HepG2 (cell line): ENCODE measurements around the gene B3GAT3. TPM values are rescaled to one million over a fixed set of nuclear protein-coding genes. Genes with fewer than 3 reads are reported as not detected.

Experiments used
- CC2D1A ChIP-seq: sonication (generic); formaldehyde crosslinking; IDR thresholded peaks from 2 replicates; pipeline ENCODE4 v1.8.1; 2023; ENCODE audit warnings: mild to moderate bottlenecking, missing genetic modification reagents
- EED ChIP-seq: sonication (generic); formaldehyde crosslinking; IDR thresholded peaks from 2 replicates; pipeline ENCODE4 v1.5.0; 2020; ENCODE audit warnings: mild to moderate bottlenecking, missing genetic modification reagents
- FIP1L1 ChIP-seq: fragments of 200-400 bp; formaldehyde crosslinking; IDR thresholded peaks from 2 replicates; pipeline ENCODE4 v1.6.1; 2018; ENCODE audit warnings: low read depth, mild to moderate bottlenecking, low read length, moderate library complexity, borderline replicate concordance; ENCODE audit not compliant: insufficient read depth
- FOXM1 ChIP-seq: sonication (generic); formaldehyde crosslinking; IDR thresholded peaks from 2 replicates; pipeline ENCODE4 v1.5.0; 2020; ENCODE audit warnings: missing genetic modification reagents
- GPN1 ChIP-seq: sonication (generic); formaldehyde crosslinking; IDR thresholded peaks from 2 replicates; pipeline ENCODE4 v1.5.1; 2020; ENCODE audit warnings: missing genetic modification reagents, borderline replicate concordance
- HMG20A ChIP-seq: IDR thresholded peaks from 2 replicates; pipeline ENCODE4 v1.6.1; 2016; ENCODE audit warnings: borderline replicate concordance
- JUNB ChIP-seq: sonication (generic); formaldehyde crosslinking; IDR thresholded peaks from 2 replicates; pipeline ENCODE4 v1.8.0; 2022; ENCODE audit warnings: missing genetic modification reagents, mild to moderate bottlenecking, borderline replicate concordance
- KDM2A ChIP-seq: sonication (generic); formaldehyde crosslinking; IDR thresholded peaks from 2 replicates; pipeline ENCODE4 v1.4.0; 2020; ENCODE audit warnings: low read depth, missing genetic modification reagents, borderline replicate concordance
- KLF6 ChIP-seq: IDR thresholded peaks from 2 replicates; pipeline ENCODE4 v1.8.0; 2016; ENCODE audit warnings: missing biosample characterization, missing genetic modification reagents
- MAZ ChIP-seq, 2 experiments: sonication (generic) in 1 of 2; formaldehyde crosslinking in 1 of 2; IDR thresholded peaks; 2 replicates each; pipeline versions ENCODE4 v1.5.0 to v1.6.1; 2012 to 2020; ENCODE audit warnings: low read depth in 2 of 2, mild to moderate bottlenecking in 2 of 2, borderline replicate concordance in 1 of 2, improper control_type of control experiment in 1 of 2, low read length in 1 of 2, missing genetic modification reagents in 1 of 2, moderate library complexity in 1 of 2
- MIER2 ChIP-seq: IDR thresholded peaks from 2 replicates; pipeline ENCODE4 v1.6.1; 2016; ENCODE audit warnings: missing biosample characterization, missing genetic modification reagents
- NFATC3 ChIP-seq: sonication (generic); formaldehyde crosslinking; IDR thresholded peaks from 2 replicates; pipeline ENCODE4 v1.5.1; 2020; ENCODE audit warnings: mild to moderate bottlenecking, missing genetic modification reagents
- PHF8 ChIP-seq: sonication (generic); formaldehyde crosslinking; IDR thresholded peaks from 2 replicates; pipeline ENCODE4 v1.5.0; 2020; ENCODE audit warnings: missing genetic modification reagents
- PLRG1 ChIP-seq: fragments of 450-650 bp; conservative IDR thresholded peaks from 2 replicates; pipeline ENCODE4 v1.6.1; 2016
- RARA ChIP-seq: IDR thresholded peaks from 2 replicates; pipeline ENCODE4 v1.6.1; 2016; ENCODE audit warnings: missing genetic modification reagents, missing compliant biosample characterization
- SP5 ChIP-seq: IDR thresholded peaks from 2 replicates; pipeline ENCODE4 v1.6.1; 2016; ENCODE audit warnings: low read depth, borderline replicate concordance
- SUZ12 ChIP-seq: fragments of 150-350 bp; IDR thresholded peaks from 2 replicates; pipeline ENCODE4 v1.6.1; 2014; ENCODE audit warnings: low read depth, low read length
- TMF1 ChIP-seq: sonication (generic); formaldehyde crosslinking; IDR thresholded peaks from 2 replicates; pipeline ENCODE4 v1.8.1; 2022; ENCODE audit warnings: low read depth, missing genetic modification reagents
- ZFP37 ChIP-seq: sonication (generic); formaldehyde crosslinking; IDR thresholded peaks from 2 replicates; pipeline ENCODE4 v1.4.0; 2020; ENCODE audit warnings: missing genetic modification reagents, borderline replicate concordance
- ZKSCAN1 ChIP-seq: fragments of 150-350 bp; IDR thresholded peaks from 2 replicates; pipeline ENCODE4 v1.6.1; 2014; ENCODE audit warnings: low read length
- ZNF205 ChIP-seq: IDR thresholded peaks from 2 replicates; pipeline ENCODE4 v1.6.1; 2018; ENCODE audit warnings: missing biosample characterization, missing genetic modification reagents
- ZNF354B ChIP-seq: sonication (generic); formaldehyde crosslinking; IDR thresholded peaks from 2 replicates; pipeline ENCODE4 v1.8.0; 2022; ENCODE audit warnings: mild to moderate bottlenecking, missing genetic modification reagents
- ZNF367 ChIP-seq: sonication (generic); formaldehyde crosslinking; IDR thresholded peaks from 2 replicates; pipeline ENCODE4 v1.4.0; 2020; ENCODE audit warnings: missing genetic modification reagents, borderline replicate concordance
- ZNF547 ChIP-seq: sonication (generic); formaldehyde crosslinking; IDR thresholded peaks from 2 replicates; pipeline ENCODE4 v1.5.1; 2020; ENCODE audit warnings: mild to moderate bottlenecking, missing genetic modification reagents
- ZNF772 ChIP-seq: sonication (generic); formaldehyde crosslinking; IDR thresholded peaks from 2 replicates; pipeline ENCODE4 v1.5.0; 2020; ENCODE audit warnings: mild to moderate bottlenecking, missing genetic modification reagents
- ZNF780A ChIP-seq: sonication (generic); formaldehyde crosslinking; IDR thresholded peaks from 2 replicates; pipeline ENCODE4 v1.8.0; 2022; ENCODE audit warnings: mild to moderate bottlenecking, missing genetic modification reagents, moderate library complexity
- ZNF792 ChIP-seq: IDR thresholded peaks from 2 replicates; pipeline ENCODE4 v1.6.1; 2016
- ZSCAN20 ChIP-seq: sonication (generic); formaldehyde crosslinking; IDR thresholded peaks from 2 replicates; pipeline ENCODE4 v1.4.0; 2020; ENCODE audit warnings: missing genetic modification reagents, mild to moderate bottlenecking, borderline replicate concordance
- polyA plus RNA-seq, 8 experiments: library from polyadenylated mRNA; depleted of rRNA in 3 of 8; stranded (reverse) in 7 of 8; unstranded in 1 of 8; fragments of >200 nt; fragmentation: Illumina TruSeq in 4 of 8; extraction: Trizol in 4 of 8; gene quantifications; 2 replicates each; pipeline versions ENCODE4 v1.2.1 to v1.2.3, GENCODE V29; 2011 to 2016; ENCODE audit warnings: low read depth in 4 of 8, missing spikeins in 1 of 8, mixed read lengths in 1 of 8; ENCODE audit not compliant: insufficient read depth in 1 of 8
- total RNA-seq, 5 experiments: library from RNA; depleted of rRNA; stranded (reverse); fragments of >200 nt; fragmentation: Illumina TruSeq; extraction: Trizol; gene quantifications; 2 replicates each; pipeline ENCODE4 v1.2.3, GENCODE V29; 2016; ENCODE audit warnings: low read depth in 1 of 5
- TF ChIP-seq, protein P1 (sequence below): sonication (generic); formaldehyde crosslinking; conservative IDR thresholded peaks from 2 replicates; pipeline ENCODE4 v1.4.0; 2020; ENCODE audit warnings: missing genetic modification reagents
- TF ChIP-seq, protein P2 (sequence below): sonication (generic); formaldehyde crosslinking; IDR thresholded peaks from 2 replicates; pipeline ENCODE4 v1.5.0; 2020; ENCODE audit warnings: missing genetic modification reagents, mild to moderate bottlenecking, borderline replicate concordance

B3GAT3 gene
- total and polyA plus RNA-seq, 2 of the 13 experiments (the other 11 are each of a cell fraction or from before 2014, with no cell fraction given), result 21.3 to 26.1 TPM

DNA sequence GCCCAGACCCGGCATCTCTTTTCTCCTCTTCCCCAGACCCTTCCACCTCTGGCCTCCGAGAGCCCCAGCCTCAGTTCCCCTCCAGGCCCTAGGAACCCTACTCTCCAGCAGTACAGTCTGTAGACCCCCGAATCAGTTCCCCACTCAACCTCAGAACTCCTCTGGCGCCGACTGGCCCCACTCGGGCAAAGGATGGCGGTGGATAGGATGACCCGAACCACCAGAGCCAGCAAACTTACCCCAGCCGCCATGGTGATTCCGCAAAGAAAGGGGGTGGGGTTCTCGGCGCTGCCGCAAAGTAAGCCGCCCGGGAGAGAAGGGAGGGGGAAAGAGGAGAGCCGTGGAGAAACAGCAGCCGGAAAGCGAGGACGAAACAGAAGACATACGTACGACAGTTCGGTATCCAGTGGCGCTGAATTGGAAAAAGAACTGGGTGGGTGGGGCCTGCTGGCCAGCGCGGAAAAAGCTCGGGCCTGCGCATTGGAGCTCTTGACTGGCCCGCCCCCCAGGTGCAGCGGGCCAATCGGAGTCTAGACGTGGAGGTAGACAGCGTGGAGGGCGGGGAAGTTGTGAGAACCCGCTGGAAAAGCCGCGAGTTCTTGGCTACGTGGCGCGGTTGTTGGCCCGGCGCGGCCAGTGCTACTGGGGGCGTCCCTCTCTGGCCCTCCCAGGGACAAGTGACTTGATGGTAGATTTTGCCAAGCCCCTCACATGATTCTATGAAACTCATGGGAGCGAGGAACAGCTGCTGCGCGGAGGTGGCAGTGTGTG lies 48.0 kb downstream of the B3GAT3 start, which contains the start of gene EEF1G (continued):
- peak; percentile 87; the same call in 1 of the 2 replicates for TF ChIP-seq FIP1L1
- TF ChIP-seq ZNF354B (CRISPR knock-in tag), result no peak
- TF ChIP-seq GPN1 (CRISPR knock-in tag), result no peak
- TF ChIP-seq RARA (CRISPR knock-in tag), result no peak
- peak; percentile 94 for TF ChIP-seq MAZ (IDR thresholded peaks at IDR 0.05; ENCODE audit: borderline replicate concordance, low read depth, low read length)
- peak; percentile 72; the same call in 1 of the 2 replicates for TF ChIP-seq MAZ (CRISPR knock-in tag; IDR thresholded peaks at IDR 0.05; ENCODE audit: low read depth)
- no peak for TF ChIP-seq JUNB
- TF ChIP-seq SUZ12, result no peak
- no peak for TF ChIP-seq ZNF780A (CRISPR knock-in tag)
- TF ChIP-seq FOXM1 (CRISPR knock-in tag), result no peak
- TF ChIP-seq PHF8 (CRISPR knock-in tag), result peak; percentile 86
- TF ChIP-seq TMF1 (CRISPR knock-in tag), result peak; percentile 33; the same call in 1 of the 2 replicates
- TF ChIP-seq ZNF367 (CRISPR knock-in tag), result no peak
- TF ChIP-seq ZSCAN20 (CRISPR knock-in tag), result no peak
- no peak for TF ChIP-seq ZFP37 (CRISPR knock-in tag)
- TF ChIP-seq ZKSCAN1, result no peak
- TF ChIP-seq ZNF205 (CRISPR knock-in tag), result no peak; the same call in 1 of the 2 replicates
- TF ChIP-seq KDM2A, result peak; percentile 87
- 0 out of 2 replicates have a peak, but pooled peaks have one; percentile 14 for TF ChIP-seq HMG20A (CRISPR knock-in tag)
- peak; percentile 84; the same call in 1 of the 2 replicates for TF ChIP-seq KLF6 (CRISPR knock-in tag)
- TF ChIP-seq EED (CRISPR knock-in tag), result peak; percentile 75; the same call in 1 of the 2 replicates
- TF ChIP-seq, protein P1, sequence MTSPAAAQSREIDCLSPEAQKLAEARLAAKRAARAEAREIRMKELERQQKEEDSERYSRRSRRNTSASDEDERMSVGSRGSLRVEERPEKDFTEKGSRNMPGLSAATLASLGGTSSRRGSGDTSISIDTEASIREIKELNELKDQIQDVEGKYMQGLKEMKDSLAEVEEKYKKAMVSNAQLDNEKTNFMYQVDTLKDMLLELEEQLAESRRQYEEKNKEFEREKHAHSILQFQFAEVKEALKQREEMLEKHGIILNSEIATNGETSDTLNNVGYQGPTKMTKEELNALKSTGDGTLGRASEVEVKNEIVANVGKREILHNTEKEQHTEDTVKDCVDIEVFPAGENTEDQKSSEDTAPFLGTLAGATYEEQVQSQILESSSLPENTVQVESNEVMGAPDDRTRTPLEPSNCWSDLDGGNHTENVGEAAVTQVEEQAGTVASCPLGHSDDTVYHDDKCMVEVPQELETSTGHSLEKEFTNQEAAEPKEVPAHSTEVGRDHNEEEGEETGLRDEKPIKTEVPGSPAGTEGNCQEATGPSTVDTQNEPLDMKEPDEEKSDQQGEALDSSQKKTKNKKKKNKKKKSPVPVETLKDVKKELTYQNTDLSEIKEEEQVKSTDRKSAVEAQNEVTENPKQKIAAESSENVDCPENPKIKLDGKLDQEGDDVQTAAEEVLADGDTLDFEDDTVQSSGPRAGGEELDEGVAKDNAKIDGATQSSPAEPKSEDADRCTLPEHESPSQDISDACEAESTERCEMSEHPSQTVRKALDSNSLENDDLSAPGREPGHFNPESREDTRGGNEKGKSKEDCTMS (CRISPR knock-in tag), result no peak
- peak; percentile 88; the same call in 1 of the 2 replicates for TF ChIP-seq SP5
- TF ChIP-seq ZNF772 (CRISPR knock-in tag), result peak; percentile 24
- 0 out of 2 replicates have a peak, but pooled peaks have one; percentile 15 for TF ChIP-seq ZNF792 (CRISPR knock-in tag)
- no peak for TF ChIP-seq PLRG1
- TF ChIP-seq, protein P2, sequence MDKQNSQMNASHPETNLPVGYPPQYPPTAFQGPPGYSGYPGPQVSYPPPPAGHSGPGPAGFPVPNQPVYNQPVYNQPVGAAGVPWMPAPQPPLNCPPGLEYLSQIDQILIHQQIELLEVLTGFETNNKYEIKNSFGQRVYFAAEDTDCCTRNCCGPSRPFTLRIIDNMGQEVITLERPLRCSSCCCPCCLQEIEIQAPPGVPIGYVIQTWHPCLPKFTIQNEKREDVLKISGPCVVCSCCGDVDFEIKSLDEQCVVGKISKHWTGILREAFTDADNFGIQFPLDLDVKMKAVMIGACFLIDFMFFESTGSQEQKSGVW (CRISPR knock-in tag), result no peak
- peak; percentile 89; the same call in 1 of the 2 replicates for TF ChIP-seq ZNF547
- no peak for TF ChIP-seq MIER2
- TF ChIP-seq NFATC3, result peak; percentile 99
- no peak for TF ChIP-seq CC2D1A (CRISPR knock-in tag)
